ENCODE measurements around the gene SPG7.

Gene SPG7

DNA sequence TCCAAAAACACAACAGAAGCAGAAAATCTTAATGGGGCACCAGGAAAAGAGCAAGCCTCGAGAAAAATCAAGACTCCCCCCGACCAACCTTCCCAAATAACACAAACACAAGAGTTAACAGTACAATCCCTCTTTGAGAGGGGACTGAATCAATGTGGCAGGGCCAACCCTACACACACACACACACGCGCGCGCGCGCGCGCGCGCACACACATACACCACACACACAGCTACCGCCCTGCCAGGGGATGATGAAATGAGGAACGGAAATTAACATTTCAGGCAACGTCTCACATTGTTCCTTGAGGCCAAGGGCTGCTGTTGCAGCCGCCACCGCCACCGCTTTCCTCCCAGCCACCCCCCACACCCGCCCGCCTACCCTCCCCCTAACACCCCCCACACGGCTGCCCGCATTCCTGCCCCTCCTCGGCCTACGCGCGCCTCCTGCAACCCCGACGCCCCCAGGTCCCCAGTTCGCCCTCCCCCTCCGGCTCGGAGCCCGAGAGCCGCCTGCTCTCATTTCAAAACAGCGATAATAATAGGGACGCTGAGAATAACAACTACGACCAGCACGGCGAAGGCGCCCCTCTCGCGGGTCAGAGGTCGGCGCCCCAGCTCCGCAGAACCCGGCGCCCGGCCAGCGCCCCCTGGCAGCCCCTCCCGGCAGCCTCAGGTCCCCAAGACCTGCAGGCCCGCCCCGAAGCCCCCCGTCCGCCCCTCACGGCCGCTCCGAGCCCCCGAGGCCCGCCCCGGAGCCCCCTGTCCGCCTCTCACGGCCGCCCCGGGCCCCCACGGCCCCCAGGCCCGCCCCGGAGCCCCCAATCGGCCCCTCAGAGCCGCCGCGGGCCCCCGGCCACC lies 18.9 kb upstream of the SPG7 start:
- peak; percentile 93 for DNase-seq

GRCh38 chr16:89489898-89490438 lies 18.2 kb upstream of the SPG7 start:
- no peak for DNase-seq

- peak; percentile 99 for DNase-seq
These were observed 17.6 kb upstream of the SPG7 start, which contains the start of gene ANKRD11 for GRCh38 chr16:89490439-89491237. TSS of gene ANKRD11 (minus strand) at chr16:89490561. CDS start at chr16:89317019, 173,542 bp downstream.

GRCh38 chr16:89491238-89491869 lies 16.8 kb upstream of the SPG7 start:
- DNase-seq = no peak

- no peak for DNase-seq
These were observed 16.1 kb upstream of the SPG7 start for GRCh38 chr16:89491974-89492687.

GRCh38 chr16:89493776-89494175 lies 14.4 kb upstream of the SPG7 start:
- no peak for DNase-seq

DNA sequence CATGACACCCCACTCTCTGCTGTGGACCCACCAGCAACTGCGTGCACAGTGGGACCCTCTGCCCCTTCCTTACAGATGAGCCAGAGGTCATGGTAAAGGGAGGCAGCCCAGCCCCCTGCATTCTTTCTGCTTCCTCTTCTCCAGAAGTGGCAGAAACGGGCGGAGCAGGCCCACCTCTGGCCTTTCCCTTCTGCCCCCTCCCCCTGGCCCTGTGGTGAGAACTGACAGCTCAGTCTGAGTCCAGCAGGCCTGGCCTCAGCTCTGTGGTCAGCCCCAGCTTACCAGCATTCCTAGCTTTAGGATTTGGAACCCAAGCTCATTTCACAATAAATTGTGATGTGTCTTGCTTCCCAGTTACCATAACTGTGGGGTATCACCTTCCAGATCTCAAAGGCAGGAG lies 13.1 kb upstream of the SPG7 start:
- no peak for DNase-seq

- DNase-seq = no peak
These were observed 9.4 kb upstream of the SPG7 start for GRCh38 chr16:89498839-89499238.

DNA sequence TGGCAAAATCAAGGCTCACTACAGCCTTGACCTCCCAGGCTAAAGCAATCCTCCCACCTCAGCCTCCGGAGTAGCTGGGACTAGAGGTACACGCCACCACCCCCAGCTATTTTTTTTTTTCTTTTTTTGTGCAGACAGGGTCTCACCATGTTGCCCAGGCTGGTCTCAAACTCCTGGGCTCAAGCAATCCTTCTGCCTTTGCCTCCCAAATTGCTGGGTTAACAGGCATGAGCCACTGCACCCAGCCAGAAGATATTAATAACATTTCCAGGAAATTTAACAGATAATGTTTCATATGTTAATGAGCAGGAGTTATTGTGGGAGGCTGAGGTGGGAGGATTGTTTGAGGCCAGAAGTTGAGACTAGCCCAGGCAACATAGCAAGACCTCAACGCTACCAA lies 8.4 kb upstream of the SPG7 start:
- DNase-seq = no peak

DNA sequence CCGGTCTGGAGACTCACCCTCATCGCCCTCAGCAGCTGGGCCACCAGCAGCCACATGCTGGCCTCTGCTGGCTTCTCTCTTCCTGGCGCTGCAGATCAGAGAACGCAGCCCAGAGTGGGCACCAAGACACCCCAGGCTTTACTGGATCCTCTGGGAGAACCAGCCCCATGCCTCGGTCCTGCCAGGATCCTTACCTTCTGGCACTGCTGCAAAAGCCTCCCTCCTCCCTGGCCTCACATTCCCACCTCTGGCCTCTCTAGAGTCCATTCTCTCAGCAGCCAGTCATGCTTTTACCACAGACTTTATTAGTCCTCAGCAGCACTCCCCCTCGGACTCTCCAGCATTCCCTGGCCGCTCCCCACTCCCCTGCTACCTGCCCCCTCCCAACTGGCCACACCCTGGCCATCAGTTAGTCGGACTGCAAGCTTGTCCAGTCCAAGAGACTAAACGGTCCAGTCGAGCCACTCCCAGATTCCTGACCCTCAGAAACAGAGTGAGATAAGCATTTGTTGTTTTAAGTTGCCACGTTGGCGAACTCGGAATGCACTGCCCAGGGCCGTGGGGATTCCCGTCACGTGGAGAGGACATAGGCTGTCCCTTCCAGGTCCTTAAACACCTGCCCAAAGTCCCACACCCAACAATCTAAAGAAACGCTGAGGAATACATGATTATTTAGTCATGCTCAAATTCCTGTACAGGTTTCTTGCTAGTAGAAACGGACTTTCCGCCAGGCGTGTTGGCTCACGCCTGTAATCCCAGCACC lies 5.9 kb upstream of the SPG7 start:
- no peak for DNase-seq

DNA sequence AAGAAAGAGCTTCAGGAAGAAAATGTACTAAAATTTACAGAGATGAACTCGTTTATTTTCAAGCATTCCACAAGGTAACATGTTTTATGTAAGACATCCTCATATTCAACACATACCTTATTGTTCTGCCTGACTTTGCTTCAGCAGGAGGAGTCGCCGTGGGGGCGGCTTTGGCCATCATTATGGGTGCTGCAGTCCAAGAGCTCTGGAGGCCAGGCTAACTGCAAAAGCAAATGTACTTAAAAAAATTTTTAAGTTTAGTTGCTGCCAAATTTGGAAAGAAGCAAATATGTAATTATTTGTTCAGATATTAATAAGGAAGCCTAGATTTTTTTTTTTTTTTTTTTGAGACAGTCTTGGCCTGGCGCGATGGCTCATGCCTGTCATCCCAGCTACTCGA lies 4.1 kb upstream of the SPG7 start:
- no peak for DNase-seq

DNA sequence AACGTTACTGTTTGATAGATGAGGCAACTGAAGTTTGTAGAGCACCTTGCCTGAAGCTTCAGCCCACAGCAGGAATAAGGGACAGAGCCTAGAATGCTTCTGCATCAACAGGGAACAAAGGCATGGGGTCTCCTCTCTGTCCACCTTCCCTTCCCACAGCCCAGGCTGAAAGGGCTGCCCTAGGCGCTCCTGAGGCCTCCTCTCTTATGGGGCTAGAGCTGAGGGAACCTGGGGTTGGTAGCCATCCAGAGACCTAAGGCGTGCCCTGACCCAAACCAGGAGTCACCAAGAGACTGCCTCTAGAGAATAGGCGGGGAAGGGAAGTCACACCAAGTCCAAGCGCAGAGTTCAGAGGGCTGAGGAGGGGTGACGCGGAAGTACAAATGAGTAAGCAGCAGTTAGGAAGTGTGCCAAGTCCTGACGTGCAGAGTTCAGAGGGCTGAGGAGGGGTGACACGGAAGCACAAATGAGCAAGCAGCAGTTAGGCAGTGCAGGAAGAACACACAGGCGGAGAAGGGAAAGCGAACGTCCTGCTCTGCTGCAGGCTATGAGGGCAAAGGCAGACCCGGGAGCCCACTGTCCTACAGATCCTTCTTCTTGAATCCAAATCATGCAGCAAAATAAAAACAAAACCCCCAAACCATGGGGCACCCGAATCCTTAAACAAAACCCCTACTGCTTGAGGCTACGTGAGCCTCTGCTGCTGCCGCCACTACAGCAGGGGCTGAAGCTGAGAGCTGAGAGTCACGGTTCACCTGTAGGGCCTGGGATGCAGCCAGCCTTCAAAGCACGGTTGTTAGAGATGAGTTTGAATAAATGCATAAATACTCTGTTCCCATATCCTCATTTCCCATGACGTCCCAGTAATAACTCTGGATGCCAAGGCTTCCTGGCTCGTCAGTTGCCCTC lies 2.7 kb upstream of the SPG7 start:
- DNase-seq = peak; percentile 93

- no peak for DNase-seq
These were observed 2.1 kb upstream of the SPG7 start for GRCh38 chr16:89506113-89506504.

DNA sequence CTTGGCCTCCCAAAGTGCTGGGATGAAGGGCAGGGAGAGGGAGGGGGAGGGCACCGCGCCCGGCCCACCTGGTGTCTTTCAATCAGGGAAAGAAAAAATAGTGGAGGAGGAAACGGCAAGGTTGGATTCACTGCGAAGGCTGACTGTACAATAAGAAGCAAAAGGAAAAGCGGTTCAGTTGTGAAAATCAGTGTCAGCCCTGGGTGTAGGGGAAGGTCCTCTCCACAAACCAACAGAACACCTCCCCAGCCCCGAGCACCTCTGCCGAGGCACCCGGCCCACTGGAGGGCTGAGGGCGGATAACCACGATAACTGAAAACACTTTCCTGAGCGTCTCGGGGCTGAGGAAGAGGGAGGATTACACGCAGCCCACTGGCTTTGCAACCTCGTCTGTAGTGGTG lies 1.4 kb upstream of the SPG7 start:
- DNase-seq = peak; percentile 50

DNA sequence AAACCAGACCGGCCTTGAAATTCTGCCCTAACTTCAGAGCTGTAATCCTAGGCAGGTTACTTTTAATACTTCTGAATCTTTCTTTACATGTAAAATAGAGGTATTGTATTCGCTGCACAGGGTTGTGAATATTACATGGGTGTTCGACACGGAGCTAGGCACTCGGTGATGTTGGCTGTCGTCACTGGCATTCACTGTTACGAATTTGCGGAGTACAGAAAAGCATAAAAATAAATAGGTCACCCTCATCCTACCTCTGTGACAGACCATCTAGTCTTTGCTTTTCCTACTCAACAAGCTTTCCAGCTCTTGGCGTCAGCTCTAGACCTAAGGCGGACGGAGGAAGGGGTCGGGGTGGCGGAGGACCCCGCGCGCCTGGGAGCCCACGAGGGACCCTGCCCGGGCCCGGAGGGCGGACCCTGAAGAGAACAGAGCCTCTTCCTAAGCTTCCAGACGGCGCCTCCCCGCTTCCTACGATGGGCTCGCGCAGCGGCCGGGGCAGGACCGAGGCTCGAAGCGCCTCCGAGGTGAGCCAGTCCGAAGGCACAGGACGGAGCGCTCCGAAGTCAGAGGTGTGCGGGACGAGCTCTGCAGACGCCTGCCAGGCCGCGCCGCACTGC lies 879 bp upstream of the SPG7 start:
- DNase-seq = no peak

DNA sequence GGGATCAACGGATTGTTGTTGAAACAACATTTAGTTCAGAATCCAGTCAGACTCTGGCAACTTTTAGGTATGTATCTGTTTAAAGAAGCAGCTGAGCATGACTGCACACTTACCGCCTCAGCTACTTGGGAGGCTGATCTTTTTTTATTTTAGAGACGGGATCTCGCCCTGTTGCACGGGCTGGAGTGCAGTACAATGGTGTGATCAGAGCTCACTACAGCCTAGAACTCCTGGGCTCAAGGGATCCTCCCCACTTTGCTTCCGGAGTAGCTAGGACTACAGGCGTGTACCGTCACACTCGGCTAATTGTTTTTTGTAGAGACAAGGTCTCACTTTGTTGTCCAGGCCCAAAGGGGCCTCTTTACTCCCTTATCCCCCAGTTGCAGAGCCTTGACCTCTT lies 2.3 kb downstream of the SPG7 start:
- DNase-seq = no peak

DNA sequence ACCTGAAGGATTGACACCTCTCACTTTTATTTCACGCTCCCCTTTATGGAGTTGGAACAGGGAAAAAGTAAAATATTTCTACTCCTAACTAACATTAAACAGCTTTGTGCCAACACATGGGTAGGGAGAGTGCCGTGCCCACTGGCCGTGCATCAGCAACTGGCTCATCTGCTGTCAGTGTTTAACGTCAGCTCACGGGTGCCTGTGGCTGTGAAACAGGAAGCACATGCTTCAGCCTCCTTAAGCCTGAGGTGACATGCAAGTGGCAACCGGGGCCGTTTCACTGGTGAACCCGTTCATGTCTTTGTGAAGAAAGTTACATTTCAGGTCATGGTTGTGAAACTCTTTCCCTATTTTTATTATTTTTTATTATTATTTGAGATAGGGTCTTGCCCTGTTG lies 3.2 kb downstream of the SPG7 start:
- DNase-seq = no peak

- no peak for DNase-seq
These were observed 4.2 kb downstream of the SPG7 start for GRCh38 chr16:89512453-89512852.

DNA sequence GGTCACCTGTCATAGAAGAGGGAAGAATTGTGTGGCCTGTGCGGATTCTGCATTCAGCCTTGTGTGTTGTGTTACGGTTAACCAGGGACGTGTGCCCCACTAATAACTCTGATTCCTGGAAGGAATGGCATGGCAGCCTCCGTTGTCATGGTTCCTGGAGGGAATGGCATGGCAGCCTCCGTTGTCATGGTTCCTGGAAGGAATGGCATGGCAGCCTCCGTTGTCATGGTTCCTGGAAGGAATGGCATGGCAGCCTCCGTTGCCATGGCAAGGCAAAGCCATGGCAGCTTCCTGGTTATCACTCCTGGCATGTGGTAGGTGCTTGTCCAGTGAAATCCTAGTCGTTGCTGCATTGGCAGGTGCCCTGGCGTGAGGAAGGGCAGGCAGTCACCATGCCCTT lies 8.9 kb downstream of the SPG7 start:
- no peak for DNase-seq

DNA sequence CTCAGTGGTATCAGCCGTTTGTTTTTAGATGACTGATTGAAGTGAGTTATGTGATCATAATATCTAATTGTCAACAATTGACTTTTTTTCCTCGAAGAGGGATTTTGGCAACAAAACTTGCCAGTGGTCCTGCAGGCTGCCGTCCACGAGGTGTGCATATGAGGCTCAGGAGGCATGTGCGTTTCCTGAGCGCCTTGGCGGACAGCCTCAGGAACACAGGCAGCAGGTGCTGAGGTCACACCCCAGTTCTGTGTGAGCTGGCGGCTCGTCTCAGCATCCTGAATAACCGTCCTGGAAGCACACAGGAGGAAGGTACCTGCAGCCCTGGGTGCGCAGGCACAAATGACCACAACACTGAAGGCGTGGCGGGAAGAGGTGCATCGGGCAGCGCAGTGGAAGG lies 11.7 kb downstream of the SPG7 start:
- DNase-seq = no peak
